ENCODE data around the gene ATP13A2.

DNA sequence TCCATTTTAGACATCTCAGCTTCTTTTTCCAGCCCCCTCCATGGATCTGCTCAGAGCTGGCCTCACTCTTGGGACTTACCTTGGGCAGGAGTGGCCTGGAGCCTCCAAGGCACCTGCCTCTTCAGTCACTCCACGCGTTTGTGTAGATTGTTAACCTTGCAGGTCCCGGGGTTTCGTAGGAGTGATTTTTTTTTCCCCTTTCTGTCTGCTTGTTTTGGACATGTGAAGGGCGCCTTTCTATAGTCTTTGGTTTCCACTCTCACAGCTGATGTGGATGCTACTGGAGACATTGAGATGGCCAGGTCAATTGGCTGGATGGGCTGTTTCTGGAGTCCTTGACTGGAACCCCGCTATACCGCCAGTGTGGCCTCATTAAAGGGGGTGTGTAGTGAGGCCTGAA lies 44.1 kb upstream of the ATP13A2 start:
- no peak for TF ChIP-seq POLR2A (IDR thresholded peaks at IDR 0.05)
- TF ChIP-seq, protein P1, sequence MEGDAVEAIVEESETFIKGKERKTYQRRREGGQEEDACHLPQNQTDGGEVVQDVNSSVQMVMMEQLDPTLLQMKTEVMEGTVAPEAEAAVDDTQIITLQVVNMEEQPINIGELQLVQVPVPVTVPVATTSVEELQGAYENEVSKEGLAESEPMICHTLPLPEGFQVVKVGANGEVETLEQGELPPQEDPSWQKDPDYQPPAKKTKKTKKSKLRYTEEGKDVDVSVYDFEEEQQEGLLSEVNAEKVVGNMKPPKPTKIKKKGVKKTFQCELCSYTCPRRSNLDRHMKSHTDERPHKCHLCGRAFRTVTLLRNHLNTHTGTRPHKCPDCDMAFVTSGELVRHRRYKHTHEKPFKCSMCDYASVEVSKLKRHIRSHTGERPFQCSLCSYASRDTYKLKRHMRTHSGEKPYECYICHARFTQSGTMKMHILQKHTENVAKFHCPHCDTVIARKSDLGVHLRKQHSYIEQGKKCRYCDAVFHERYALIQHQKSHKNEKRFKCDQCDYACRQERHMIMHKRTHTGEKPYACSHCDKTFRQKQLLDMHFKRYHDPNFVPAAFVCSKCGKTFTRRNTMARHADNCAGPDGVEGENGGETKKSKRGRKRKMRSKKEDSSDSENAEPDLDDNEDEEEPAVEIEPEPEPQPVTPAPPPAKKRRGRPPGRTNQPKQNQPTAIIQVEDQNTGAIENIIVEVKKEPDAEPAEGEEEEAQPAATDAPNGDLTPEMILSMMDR (IDR thresholded peaks at IDR 0.05), result no peak

Data from stomach (tissue), 4 donors.